Gastroesophageal sphincter (tissue), 3 donors: ENCODE measurements around the gene RIMBP3C.

ENCODE experiments used
- EP300 ChIP-seq: sonication (generic); formaldehyde crosslinking; IDR thresholded peaks from one replicate; pipeline ENCODE4 v1.6.1; 2017; ENCODE audit warnings: antibody characterized with exemption, mild to moderate bottlenecking
- POLR2AphosphoS5 ChIP-seq: sonication (generic); formaldehyde crosslinking; IDR thresholded peaks from one replicate; pipeline ENCODE4 v1.6.1; 2017; ENCODE audit warnings: antibody characterized with exemption
- TF ChIP-seq, protein P1 (sequence below), 4 experiments: fragments of 200-600 bp in 2 of 4; fragments of 450-650 bp in 2 of 4; sonication (generic) in 1 of 4; IDR thresholded peaks; one replicate each; pipeline ENCODE4 v1.5.1; 2017 to 2019; ENCODE audit warnings: antibody characterized with exemption in 4 of 4, mild to moderate bottlenecking in 2 of 4, moderate library complexity in 2 of 4

DNA sequence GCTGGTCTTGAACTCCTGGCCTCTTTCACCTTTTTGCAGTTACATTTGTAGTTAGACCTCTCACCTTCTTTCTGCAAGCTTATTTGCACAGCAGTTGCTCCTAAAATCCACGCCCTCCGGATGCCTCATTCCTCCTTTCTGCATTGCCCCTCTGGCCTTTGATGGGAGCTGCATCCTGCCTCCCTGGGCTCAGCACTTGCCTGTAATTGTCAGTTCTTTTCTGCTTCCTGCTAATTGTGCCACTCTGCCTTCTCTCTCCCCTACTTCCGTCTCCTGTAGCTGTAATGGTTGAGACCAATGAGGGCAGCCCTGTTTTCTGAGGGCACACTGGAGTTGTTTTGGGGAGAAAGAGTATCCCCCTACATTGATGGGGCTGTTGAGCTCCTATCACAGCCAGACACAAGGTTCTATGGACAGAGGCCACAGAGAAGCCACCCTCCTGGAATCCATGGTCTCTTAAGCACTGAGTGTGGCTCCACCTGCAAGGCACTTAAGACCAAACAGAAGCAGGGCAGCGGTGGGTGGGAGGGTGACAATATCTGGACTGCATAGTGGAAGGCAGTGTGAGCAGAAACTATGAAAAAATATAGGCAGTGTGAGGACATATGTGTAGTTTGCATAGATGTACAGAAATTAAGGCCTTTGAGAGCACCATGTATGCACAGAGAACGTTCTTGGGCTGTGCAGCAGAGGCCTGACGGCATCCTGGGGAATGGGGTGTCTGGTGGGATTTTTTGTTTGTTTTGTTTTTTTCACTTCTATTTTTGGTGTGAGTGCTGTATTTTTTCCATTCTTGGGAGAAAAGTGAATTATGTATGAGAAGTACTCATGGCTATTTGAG is 48.0 kb upstream of the RIMBP3C start:
- TF ChIP-seq, protein P1, sequence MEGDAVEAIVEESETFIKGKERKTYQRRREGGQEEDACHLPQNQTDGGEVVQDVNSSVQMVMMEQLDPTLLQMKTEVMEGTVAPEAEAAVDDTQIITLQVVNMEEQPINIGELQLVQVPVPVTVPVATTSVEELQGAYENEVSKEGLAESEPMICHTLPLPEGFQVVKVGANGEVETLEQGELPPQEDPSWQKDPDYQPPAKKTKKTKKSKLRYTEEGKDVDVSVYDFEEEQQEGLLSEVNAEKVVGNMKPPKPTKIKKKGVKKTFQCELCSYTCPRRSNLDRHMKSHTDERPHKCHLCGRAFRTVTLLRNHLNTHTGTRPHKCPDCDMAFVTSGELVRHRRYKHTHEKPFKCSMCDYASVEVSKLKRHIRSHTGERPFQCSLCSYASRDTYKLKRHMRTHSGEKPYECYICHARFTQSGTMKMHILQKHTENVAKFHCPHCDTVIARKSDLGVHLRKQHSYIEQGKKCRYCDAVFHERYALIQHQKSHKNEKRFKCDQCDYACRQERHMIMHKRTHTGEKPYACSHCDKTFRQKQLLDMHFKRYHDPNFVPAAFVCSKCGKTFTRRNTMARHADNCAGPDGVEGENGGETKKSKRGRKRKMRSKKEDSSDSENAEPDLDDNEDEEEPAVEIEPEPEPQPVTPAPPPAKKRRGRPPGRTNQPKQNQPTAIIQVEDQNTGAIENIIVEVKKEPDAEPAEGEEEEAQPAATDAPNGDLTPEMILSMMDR (IDR thresholded peaks at IDR 0.05): no peak
- TF ChIP-seq POLR2AphosphoS5 (no peak), EP300 (no peak)
